CD4-positive, alpha-beta T cell (primary cell): ENCODE data around the gene EPB41L4B. TPM values are rescaled to one million over a fixed set of nuclear protein-coding genes. Genes with fewer than 3 reads are reported as not detected.

Experiments
- ATAC-seq: fragments of 200-7000 bp; cut with Tn5 transposase; one replicate; pipeline ENCODE4 v1.10.0; 2022; ENCODE audit warnings: mild to moderate bottlenecking; ENCODE audit not compliant: poor library complexity
- CTCF ChIA-PET: fragments of 350-600 bp; sonication (Branson Sonifier 250); formaldehyde crosslinking; loops from one replicate; lab custom pipeline; 2021; ENCODE audit warnings: antibody characterized with exemption, inconsistent platforms; lab: Charles Lee
- POLR2A ChIA-PET: fragments of 350-600 bp; sonication (Branson Sonifier 250); formaldehyde crosslinking; loops from one replicate; lab custom pipeline; 2021; ENCODE audit warnings: antibody characterized with exemption, inconsistent platforms; lab: Charles Lee
- DNase-seq, 14 experiments: peaks; one replicate each; pipeline ENCODE4 v3.0.0-alpha.2; 2013 to 2020; ENCODE audit warnings: mixed read lengths in 2 of 14
- H3K27ac ChIP-seq, 2 donors: one replicate each; pipeline versions ENCODE4 v1.5.1 to v1.7.0; 2013; ENCODE audit warnings: low read length in 2 of 2, low read depth in 1 of 2, mild to moderate bottlenecking in 1 of 2
- H3K27me3 ChIP-seq, 2 experiments: 1 replicate in 1 of 2; 2 replicates in 1 of 2; pipeline versions ENCODE4 v1.6.1 to v1.7.0; 2013; ENCODE audit warnings: low read length in 2 of 2, control low read depth in 1 of 2, mild to moderate bottlenecking in 1 of 2, moderate library complexity in 1 of 2; ENCODE audit not compliant: insufficient read depth in 2 of 2, control insufficient read depth in 1 of 2
- H3K36me3 ChIP-seq: one replicate; pipeline ENCODE4 v1.6.1; 2013; ENCODE audit warnings: low read length, control low read depth; ENCODE audit not compliant: insufficient read depth
- H3K4me1 ChIP-seq: one replicate; pipeline ENCODE4 v1.6.1; 2013; ENCODE audit warnings: low read length, control low read depth; ENCODE audit not compliant: insufficient read depth
- H3K4me3 ChIP-seq: one replicate; pipeline ENCODE4 v1.5.1; 2013; ENCODE audit warnings: mild to moderate bottlenecking, low read length, moderate library complexity
- H3K9me3 ChIP-seq, 2 experiments: 1 replicate in 1 of 2; 2 replicates in 1 of 2; pipeline versions ENCODE4 v1.6.1 to v1.7.0; 2013; ENCODE audit warnings: low read length in 2 of 2, mild to moderate bottlenecking in 2 of 2, control low read depth in 1 of 2, moderate library complexity in 1 of 2; ENCODE audit not compliant: control insufficient read depth in 1 of 2, insufficient read depth in 1 of 2
- H3K27ac Mint-ChIP-seq: one replicate; pipeline ENCODE4 v1.8.0; 2020; ENCODE audit warnings: mixed read lengths
- H3K27me3 Mint-ChIP-seq: one replicate; pipeline ENCODE4 v1.8.0; 2021; ENCODE audit warnings: mixed read lengths
- H3K36me3 Mint-ChIP-seq: one replicate; pipeline ENCODE4 v1.8.0; 2021; ENCODE audit warnings: low read depth, mixed read lengths
- H3K4me1 Mint-ChIP-seq: one replicate; pipeline ENCODE4 v1.8.0; 2021; ENCODE audit warnings: low read depth, mixed read lengths
- H3K4me3 Mint-ChIP-seq: one replicate; pipeline ENCODE4 v1.8.0; 2020; ENCODE audit warnings: mild to moderate bottlenecking, mixed read lengths
- H3K9me3 Mint-ChIP-seq: one replicate; pipeline ENCODE4 v1.8.0; 2020; ENCODE audit warnings: mixed read lengths
- intact Hi-C, 2 experiments: fragments of 100-400 bp; cut with DNase I in 1 of 2; cut with micrococcal nuclease in 1 of 2; formaldehyde crosslinking; loops; one replicate each; pipeline versions ENCODE4 v1.15.1 to v1.9.0; 2023 to 2025; cut with DNase I, micrococcal nuclease
- total RNA-seq, 174 experiments: library from RNA in 2 of 174; stranded (reverse) in 2 of 174; gene quantifications; one replicate each; pipeline ENCODE4 v1.2.3 and lab custom pipeline; 2021 to 2026
- TF ChIP-seq, protein P1 (sequence below): fragments of 200-600 bp; IDR thresholded peaks from one replicate; pipeline ENCODE4 v1.8.0; 2022; ENCODE audit warnings: antibody characterized with exemption, mild to moderate bottlenecking

Gene EPB41L4B
- total RNA-seq, 2 experiments from 2014 or later: not detected

DNA sequence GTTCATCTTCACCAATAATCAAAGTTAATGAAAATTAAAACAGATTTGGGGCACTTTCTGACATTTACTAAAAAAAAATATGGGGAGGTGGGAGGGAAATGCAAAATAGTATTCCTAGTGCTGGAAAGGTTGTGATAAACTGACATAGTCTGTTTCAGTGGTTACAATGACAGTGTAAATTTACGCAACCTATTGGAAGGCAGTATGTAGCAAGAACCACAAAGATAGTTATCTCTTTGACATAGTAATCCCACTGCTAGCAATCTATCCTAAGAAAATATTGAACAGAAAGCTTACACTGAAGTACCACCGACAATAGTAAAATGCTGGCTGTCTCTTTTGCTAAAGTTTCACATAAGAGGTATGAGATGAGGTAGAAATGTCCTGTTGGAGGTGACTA, 15.1 kb upstream of the EPB41L4B start:
- ChIA-PET CTCF (no interaction called here), POLR2A (no interaction called here)
- H3K9me3 Mint-ChIP-seq: no peaks in the 10 kb centered on the region
- H3K4me1 Mint-ChIP-seq: no peaks in the 10 kb centered on the region
- no peaks in the 10 kb centered on the region for H3K4me1 ChIP-seq
- H3K27me3 ChIP-seq: no peaks in the 10 kb centered on the region
- TF ChIP-seq, protein P1, sequence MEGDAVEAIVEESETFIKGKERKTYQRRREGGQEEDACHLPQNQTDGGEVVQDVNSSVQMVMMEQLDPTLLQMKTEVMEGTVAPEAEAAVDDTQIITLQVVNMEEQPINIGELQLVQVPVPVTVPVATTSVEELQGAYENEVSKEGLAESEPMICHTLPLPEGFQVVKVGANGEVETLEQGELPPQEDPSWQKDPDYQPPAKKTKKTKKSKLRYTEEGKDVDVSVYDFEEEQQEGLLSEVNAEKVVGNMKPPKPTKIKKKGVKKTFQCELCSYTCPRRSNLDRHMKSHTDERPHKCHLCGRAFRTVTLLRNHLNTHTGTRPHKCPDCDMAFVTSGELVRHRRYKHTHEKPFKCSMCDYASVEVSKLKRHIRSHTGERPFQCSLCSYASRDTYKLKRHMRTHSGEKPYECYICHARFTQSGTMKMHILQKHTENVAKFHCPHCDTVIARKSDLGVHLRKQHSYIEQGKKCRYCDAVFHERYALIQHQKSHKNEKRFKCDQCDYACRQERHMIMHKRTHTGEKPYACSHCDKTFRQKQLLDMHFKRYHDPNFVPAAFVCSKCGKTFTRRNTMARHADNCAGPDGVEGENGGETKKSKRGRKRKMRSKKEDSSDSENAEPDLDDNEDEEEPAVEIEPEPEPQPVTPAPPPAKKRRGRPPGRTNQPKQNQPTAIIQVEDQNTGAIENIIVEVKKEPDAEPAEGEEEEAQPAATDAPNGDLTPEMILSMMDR: no peak
- H3K27ac Mint-ChIP-seq: no peak overlapping the region
- no peaks in the 10 kb centered on the region for H3K9me3 ChIP-seq
- intact Hi-C loops: no loop called here
- no peak overlapping the region for H3K4me3 Mint-ChIP-seq
- ATAC-seq (no peak), DNase-seq (no peak)
- no peaks in the 10 kb centered on the region for H3K36me3 Mint-ChIP-seq
- H3K4me3 ChIP-seq: no peak overlapping the region
- no peaks in the 10 kb centered on the region for H3K36me3 ChIP-seq
- no peak overlapping the region for H3K27ac ChIP-seq
- peaks cover 14% of the 10 kb centered on the region for H3K27me3 Mint-ChIP-seq

DNA sequence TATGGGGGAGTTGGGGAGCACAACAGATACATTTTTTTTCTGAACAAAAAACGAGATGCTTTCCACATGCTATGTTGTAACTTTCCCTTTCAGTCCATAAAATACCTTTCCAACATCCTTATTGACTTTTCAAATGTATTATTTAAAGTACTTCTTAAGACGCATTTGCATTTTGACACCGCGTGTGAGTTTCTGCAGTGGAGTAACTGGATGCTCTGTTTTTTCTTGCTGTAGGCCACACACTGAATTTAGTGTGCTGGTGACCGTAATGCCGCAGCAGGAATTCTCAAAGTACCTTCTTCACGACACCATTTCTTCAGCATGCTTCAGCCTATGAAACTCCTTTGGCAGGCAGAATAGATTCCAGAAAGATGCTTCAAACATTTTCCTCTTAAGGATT, 14.3 kb upstream of the EPB41L4B start:
- no peak for DNase-seq
- Histone ChIP-seq H3K9me3 (no peaks in the 10 kb centered on the region), H3K4me1 (no peaks in the 10 kb centered on the region), H3K4me3 (no peak overlapping the region), H3K36me3 (no peaks in the 10 kb centered on the region), H3K27ac (no peak overlapping the region), H3K27me3 (no peaks in the 10 kb centered on the region)
- Mint-ChIP-seq H3K4me1 (no peaks in the 10 kb centered on the region), H3K27ac (no peak overlapping the region), H3K27me3 (peaks cover 14% of the 10 kb centered on the region), H3K36me3 (no peaks in the 10 kb centered on the region), H3K4me3 (no peak overlapping the region), H3K9me3 (no peaks in the 10 kb centered on the region)
- TF ChIP-seq, protein P1: no peak
- intact Hi-C loops: no loop called here
- ATAC-seq: no peak
- POLR2A ChIA-PET: no interaction called here
- CTCF ChIA-PET: no interaction called here

DNA sequence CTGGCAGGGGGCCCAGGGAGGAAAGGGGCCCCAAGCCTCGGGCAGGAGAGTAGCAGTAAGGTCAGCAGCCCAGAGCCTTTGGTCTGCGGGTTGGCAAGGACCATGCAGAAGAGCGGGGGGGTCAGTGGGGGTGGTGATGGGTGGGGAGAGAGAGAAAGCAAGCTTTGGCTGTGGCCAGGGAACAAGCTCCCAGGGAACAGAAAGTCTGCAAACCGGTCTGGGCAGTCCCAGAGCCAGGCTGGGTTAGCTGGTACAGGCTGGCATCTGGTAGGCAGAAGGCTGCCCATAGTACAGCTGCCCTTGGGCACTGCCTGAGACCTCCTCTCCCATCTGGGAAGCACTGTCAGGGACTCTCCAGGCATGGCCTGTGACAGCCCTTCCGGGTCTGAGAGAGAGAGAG, 10.5 kb upstream of the EPB41L4B start:
- POLR2A ChIA-PET: no interaction called here
- H3K9me3 Mint-ChIP-seq: no peaks in the 10 kb centered on the region
- no peaks in the 10 kb centered on the region for H3K36me3 ChIP-seq
- H3K9me3 ChIP-seq: no peaks in the 10 kb centered on the region
- no peaks in the 10 kb centered on the region for H3K4me1 ChIP-seq
- no peak overlapping the region for H3K27ac ChIP-seq
- H3K27me3 Mint-ChIP-seq: peaks cover 35% of the 10 kb centered on the region
- TF ChIP-seq, protein P1: no peak
- no peaks in the 10 kb centered on the region for H3K36me3 Mint-ChIP-seq
- no peaks in the 10 kb centered on the region for H3K4me1 Mint-ChIP-seq
- ATAC-seq (no peak), DNase-seq (no peak)
- no peak overlapping the region for H3K4me3 Mint-ChIP-seq
- CTCF ChIA-PET: no interaction called here
- no peak overlapping the region for H3K27ac Mint-ChIP-seq
- intact Hi-C loops: no loop called here
- no peak overlapping the region for H3K4me3 ChIP-seq
- H3K27me3 ChIP-seq: peaks cover 2 to 3% of the 10 kb centered on the region in 2 experiments
